GM13977 (cell line): ENCODE results near the gene TMPO.

Experiments
- DNase-seq: peaks from one replicate; pipeline ENCODE4 v3.0.0; 2012; ENCODE audit warnings: low spot score
- CTCF ChIP-seq: IDR thresholded peaks from 2 replicates; pipeline ENCODE4 v1.5.1; 2012; ENCODE audit warnings: mild to moderate bottlenecking, control low read depth; ENCODE audit not compliant: insufficient read depth; ENCODE audit errors: extremely low read depth, missing control alignments
- in situ Hi-C: fragments of 300-500 bp; cut with MboI; formaldehyde crosslinking; loops from one replicate; pipeline ENCODE4 v1.12.0; 2022; ENCODE audit warnings: low sequenced_read_pairs, low pct_unique_long_range_greater_than_20kb, mixed read lengths, inconsistent platforms; ENCODE audit not compliant: unreplicated experiment

TMPO gene

GRCh38 chr12:98578821-98579220 is 63.4 kb downstream of the TMPO start:
- in situ Hi-C loops: no loop called here
- TF ChIP-seq CTCF: no peak

GRCh38 chr12:98579347-98579746 is 64.0 kb downstream of the TMPO start:
- TF ChIP-seq CTCF: no peak
- no peak for DNase-seq
- in situ Hi-C loops: no loop called here

More at GRCh38 chr12:98578821-98579220, 63.4 kb downstream of the TMPO start:
- no peak for DNase-seq

- in situ Hi-C loops: no loop called here
- no peak for TF ChIP-seq CTCF
Observed at GRCh38 chr12:98579835-98580234, 64.4 kb downstream of the TMPO start.

GRCh38 chr12:98580695-98581094 is 65.3 kb downstream of the TMPO start:
- in situ Hi-C loops: no loop called here
- DNase-seq: no peak
- TF ChIP-seq CTCF: no peak

More at GRCh38 chr12:98579835-98580234, 64.4 kb downstream of the TMPO start:
- no peak for DNase-seq

- no peak for DNase-seq
Observed at GRCh38 chr12:98581101-98581500, 65.7 kb downstream of the TMPO start.

GRCh38 chr12:98582093-98582492 is 66.7 kb downstream of the TMPO start:
- in situ Hi-C loops: no loop called here
- DNase-seq: no peak
- no peak for TF ChIP-seq CTCF

More at GRCh38 chr12:98581101-98581500, 65.7 kb downstream of the TMPO start:
- in situ Hi-C loops: no loop called here
- TF ChIP-seq CTCF: no peak

- in situ Hi-C loops: no loop called here
- no peak for DNase-seq
- no peak for TF ChIP-seq CTCF
Observed at GRCh38 chr12:98587084-98587483, 71.7 kb downstream of the TMPO start.
